WI38 (cell line): ENCODE measurements around the gene NOB1.
"Not testable (repeated sequence)": the region's sequence is repeated elsewhere in the genome, so short reads cannot be mapped to it uniquely, and the experiment has no call there.

Experiments used
- H3K4me3 ChIP-seq: 2 replicates; pipeline ENCODE4 v1.5.1; 2011; ENCODE audit warnings: low read depth, mild to moderate bottlenecking, control low read depth, low read length
- TF ChIP-seq, protein P1 (sequence below): IDR thresholded peaks from 2 replicates; pipeline ENCODE4 v1.5.1; 2012; ENCODE audit warnings: low read depth, mild to moderate bottlenecking, control low read depth, low read length

Gene NOB1

DNA sequence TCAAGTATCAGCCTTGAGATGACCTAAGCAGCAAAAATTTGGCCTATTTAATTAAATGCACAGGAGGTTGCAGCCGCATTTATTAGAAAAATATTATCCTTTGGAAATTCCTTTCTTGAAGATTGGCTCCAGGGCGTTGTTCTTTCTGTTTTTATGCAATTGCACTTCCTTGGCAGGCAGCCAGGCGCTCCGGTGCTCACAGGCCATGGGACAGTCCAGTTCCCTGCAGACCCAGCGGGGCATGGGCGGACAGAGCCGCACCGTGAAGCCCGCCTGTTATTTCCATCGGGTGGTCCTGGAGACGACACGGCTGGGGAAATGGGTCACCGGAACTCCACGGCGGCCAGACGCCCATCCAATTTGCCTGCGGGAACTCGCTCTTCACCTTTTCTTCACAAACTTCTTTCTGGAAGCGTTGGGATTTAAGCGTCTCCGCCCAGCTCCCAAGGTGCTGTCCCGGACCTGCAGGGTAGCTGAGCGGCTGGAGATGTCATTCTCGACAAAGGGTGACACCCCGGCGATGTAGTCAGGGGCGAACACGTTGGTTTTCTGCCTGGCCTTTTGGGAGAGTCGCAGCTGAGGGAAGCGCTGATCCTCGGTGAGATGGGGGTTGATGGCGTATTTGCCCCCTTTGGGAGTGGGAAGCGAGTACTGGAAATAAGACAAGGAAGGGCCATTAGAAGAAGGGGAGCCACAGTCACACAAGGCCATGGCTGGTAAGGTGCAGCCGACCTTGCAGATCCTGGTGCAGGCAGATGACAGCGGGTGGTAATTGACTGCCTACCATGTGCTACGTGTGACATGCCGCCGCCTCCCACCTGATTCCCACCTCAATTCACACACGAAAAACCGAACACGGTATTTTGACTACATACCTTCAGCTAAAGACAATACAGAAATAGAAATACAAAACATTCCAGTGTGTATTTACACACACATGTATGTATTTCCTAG is 12.5 kb downstream of the NOB1 start:
- no peak overlapping the region for H3K4me3 ChIP-seq
- TF ChIP-seq, protein P1, sequence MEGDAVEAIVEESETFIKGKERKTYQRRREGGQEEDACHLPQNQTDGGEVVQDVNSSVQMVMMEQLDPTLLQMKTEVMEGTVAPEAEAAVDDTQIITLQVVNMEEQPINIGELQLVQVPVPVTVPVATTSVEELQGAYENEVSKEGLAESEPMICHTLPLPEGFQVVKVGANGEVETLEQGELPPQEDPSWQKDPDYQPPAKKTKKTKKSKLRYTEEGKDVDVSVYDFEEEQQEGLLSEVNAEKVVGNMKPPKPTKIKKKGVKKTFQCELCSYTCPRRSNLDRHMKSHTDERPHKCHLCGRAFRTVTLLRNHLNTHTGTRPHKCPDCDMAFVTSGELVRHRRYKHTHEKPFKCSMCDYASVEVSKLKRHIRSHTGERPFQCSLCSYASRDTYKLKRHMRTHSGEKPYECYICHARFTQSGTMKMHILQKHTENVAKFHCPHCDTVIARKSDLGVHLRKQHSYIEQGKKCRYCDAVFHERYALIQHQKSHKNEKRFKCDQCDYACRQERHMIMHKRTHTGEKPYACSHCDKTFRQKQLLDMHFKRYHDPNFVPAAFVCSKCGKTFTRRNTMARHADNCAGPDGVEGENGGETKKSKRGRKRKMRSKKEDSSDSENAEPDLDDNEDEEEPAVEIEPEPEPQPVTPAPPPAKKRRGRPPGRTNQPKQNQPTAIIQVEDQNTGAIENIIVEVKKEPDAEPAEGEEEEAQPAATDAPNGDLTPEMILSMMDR, result no peak

DNA sequence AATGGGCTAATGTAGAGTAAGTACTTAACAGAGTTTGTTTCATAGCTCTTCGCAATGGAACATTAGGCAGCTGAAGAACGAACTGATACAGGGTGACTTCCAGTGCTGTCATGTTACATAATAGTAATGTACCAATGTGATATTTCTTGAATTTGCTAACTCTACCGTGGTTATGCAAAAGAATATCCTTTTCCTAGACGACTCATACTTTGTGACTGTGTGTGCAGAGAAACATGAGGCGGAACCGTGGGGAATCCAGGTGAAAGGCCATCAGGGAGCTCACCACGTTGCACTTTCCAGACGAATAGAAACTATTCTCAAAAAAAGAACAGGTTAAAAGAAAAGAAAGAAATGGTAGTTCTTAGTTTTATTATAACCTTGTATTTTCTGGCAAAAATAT is 13.2 kb downstream of the NOB1 start:
- TF ChIP-seq, protein P1, result no peak
- no peak overlapping the region for H3K4me3 ChIP-seq

- no peak overlapping the region for H3K4me3 ChIP-seq
- TF ChIP-seq, protein P1, result no peak
Observed at GRCh38 chr16:69732101-69732500, 22.6 kb downstream of the NOB1 start.

GRCh38 chr16:69731280-69731679 is 23.4 kb downstream of the NOB1 start:
- H3K4me3 ChIP-seq, result not testable (repeated sequence)

DNA sequence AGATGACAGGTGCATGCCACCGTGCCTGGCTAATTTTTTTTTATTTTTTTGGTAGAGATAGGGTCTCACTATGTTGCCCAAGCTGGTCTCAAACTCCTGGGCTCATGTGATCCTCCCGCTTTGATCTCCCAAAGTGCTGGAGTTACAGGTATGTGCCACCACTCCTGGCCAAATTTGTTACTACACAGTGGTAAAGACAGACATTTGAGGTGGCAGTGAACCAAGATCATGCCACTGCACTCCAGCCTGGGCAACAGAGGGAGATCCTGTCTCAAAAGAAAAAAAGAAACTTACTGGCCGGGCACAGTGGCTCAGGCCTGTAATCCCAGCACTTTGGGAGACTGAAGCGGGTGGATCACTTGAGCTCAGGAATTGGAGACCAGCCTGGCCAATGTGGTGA is 25.7 kb downstream of the NOB1 start:
- not testable (repeated sequence) for H3K4me3 ChIP-seq

GRCh38 chr16:69727916-69728270 is 26.8 kb downstream of the NOB1 start:
- peak overlapping the region; percentile 79; the same call in 1 of the 2 replicates for H3K4me3 ChIP-seq
- TF ChIP-seq, protein P1, result no peak

DNA sequence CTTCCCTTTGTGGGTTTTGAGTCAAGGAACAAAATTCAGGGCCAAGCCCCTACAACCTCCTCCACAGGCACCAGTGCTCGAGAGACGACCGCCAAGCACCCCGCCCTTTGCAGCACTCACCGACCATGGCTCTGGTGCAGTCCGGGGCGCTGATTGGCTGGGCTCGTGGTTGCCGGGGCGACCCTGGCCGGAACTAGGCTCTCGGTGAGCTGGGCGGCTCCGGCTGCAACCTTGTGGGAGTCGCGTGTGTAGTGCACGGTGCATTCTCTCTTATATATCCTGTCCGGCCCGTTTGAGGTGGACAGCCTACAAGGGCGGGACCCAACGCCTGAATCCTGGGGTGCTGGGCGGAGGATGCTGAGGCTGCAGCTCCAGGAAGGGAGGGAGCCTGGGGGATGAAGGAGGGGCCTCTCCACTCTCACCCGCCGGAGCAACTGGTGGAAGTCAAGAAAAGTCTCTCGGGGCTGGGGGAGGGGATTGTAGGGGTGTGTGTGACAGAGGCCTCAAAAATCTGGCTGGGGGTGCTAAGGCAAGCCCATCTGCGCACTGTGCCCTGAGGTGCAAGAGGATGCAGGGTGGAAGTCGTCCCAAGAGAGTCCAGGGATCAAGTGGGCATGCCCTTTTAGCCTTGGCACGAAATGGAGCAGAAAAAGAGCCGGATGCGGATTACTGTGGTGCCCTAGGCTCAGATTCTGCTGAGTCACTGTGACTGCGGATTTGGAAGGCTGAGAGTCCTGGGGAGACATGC is 28.2 kb downstream of the NOB1 start, which contains the start of gene NQO1:
Gene NQO1, minus strand, starts transcription at position 248 of the 748 bp plus-strand sequence. Its CDS starts 121 bp downstream, at position 127.
- TF ChIP-seq, protein P1, result no peak
- H3K4me3 ChIP-seq, result peak within 1 kb of the TSS; percentile 79
